Measurements from ENCODE around the gene MPLKIP. TPM values are rescaled to one million over a fixed set of nuclear protein-coding genes. Genes with fewer than 3 reads are reported as not detected.
"Not testable (repeated sequence)": the region's sequence is repeated elsewhere in the genome, so short reads cannot be mapped to it uniquely, and the experiment has no call there.

MPLKIP gene
- total RNA-seq, 2 experiments from 2014 or later: 34.2 to 35.1 TPM

DNA sequence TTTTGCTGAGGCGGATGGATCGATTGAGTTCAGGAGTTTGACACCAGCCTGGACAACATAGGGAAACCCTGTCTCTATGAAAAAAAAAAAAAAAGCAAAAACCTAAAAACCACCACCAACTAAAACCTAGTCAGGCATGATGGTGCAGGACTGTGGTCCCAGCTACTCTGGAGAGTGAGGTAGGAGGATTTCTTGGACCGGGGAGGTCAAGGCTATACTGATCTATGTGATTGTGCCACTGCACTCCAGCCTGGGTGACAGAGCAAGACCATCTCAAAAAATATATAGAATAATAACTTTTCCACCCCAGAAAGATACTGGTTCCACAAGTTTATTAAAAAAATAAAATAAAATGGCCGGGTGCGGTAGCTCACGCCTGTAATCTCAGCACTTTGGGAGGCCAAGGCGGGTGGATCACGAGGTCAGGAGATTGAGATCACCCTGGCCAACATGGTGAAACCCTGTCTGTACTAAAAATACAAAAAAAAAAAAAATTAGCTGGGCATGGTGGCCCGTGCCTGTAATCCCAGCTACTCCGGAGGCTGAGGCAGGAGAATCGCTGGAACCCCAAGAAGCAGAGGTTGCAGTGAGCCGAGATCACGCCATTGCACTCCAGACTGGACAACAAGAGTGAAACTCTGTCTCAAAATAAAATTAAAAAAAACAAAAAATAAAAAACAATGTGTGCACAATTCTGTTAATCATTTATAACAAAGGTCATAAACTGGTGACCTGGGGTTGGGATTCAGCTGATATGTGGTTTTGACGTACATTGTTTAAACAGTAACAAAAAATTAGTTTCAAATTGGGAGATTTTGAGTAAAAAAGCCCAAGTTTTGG is 12.1 kb downstream of the MPLKIP start:
- H3K27ac Mint-ChIP-seq; H3K4me3 Mint-ChIP-seq; POLR2A ChIA-PET; H3K27me3 Mint-ChIP-seq (ENCODE audit: low read depth); H3K4me1 Mint-ChIP-seq (ENCODE audit: low read depth); H3K9me3 Mint-ChIP-seq (ENCODE audit: insufficient read depth); ATAC-seq; H3K36me3 Mint-ChIP-seq (ENCODE audit: low read depth); DNase-seq: not testable (repeated sequence)
- CTCF ChIA-PET: interaction anchor here (2.8 kb wide), 1 partner anchor 11 kb away, joined by 7 read pairs; the partner anchor contains the start of genes MPLKIP and SUGCT

DNA sequence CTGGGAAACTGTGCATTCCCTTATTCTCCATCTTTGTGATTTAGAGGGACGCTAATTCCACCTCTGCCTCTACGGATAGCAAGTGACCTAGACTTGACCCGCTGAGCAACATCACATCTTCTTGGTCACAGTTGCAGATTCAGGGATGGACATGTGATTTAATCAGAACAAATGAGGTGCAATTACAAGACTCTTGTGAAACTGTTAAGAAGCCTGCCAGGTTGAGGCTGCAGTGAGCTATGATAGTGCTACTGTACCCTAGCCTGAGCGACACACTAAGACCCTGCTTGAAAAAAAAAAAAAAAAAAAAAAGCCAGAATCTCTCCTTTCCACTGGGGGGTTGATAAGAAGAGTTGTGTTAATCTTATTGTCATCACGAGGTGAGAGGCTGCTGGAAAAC is 14.4 kb downstream of the MPLKIP start:
- H3K27me3 Mint-ChIP-seq (ENCODE audit: low read depth): no peaks in the 10 kb centered on the region
- no peak for DNase-seq
- no peak for ATAC-seq
- H3K9me3 Mint-ChIP-seq (ENCODE audit: insufficient read depth): no peaks in the 10 kb centered on the region
- CTCF ChIA-PET: no interaction called here
- POLR2A ChIA-PET: no interaction called here
- no peak overlapping the region for H3K4me3 Mint-ChIP-seq
- H3K4me1 Mint-ChIP-seq (ENCODE audit: low read depth): no peaks in the 10 kb centered on the region
- H3K36me3 Mint-ChIP-seq (ENCODE audit: low read depth): peaks cover 2% of the 10 kb centered on the region
- H3K27ac Mint-ChIP-seq: no peak overlapping the region

DNA sequence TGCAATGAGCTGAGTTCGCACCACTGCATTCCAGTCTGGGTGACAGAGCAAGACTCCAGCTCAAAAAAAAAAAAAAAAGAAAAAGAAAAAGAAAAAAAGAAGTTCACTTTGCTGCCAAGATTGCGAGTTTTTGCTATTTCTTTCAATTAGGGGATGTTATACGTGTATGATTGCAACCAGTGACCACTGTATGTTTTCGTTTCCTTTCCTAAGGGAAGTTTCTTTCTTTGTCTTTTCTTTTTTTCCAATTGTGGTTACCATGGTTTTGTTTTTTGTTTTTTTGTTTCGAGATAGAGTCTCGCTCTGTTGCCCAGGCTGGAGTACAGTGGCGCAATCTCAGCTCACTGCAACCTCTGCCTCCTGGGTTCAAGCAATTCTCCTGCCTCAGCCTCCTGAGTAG is 16.2 kb downstream of the MPLKIP start:
- H3K27ac Mint-ChIP-seq; H3K4me1 Mint-ChIP-seq (ENCODE audit: low read depth); H3K27me3 Mint-ChIP-seq (ENCODE audit: low read depth); ATAC-seq; DNase-seq; H3K36me3 Mint-ChIP-seq (ENCODE audit: low read depth); H3K9me3 Mint-ChIP-seq (ENCODE audit: insufficient read depth); H3K4me3 Mint-ChIP-seq; POLR2A ChIA-PET: not testable (repeated sequence)
- CTCF ChIA-PET: interaction anchor here (1.1 to 1.4 kb wide), 2 partner anchors 17 to 66 kb away, joined by 3 to 5 read pairs; partner anchors contain the start of genes MPLKIP and SUGCT

DNA sequence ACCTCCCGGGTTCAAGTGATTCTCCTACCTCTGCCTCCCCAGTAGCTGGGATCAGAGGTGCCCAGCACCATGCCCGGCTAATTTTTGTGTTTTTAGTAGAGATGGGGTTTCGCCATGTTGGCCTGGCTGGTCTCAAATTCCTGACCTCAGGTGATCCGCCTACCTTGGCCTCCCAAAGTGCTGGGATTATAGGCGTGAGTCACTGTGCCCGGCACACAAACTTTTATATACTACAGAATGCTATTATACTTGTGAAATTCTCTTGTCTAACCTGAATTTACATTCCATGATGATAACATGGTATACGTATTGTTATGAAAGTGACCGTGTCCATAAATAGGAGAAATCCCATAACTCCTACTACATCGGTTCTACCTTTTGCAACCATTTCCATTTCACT is 17.2 kb downstream of the MPLKIP start:
- DNase-seq; H3K4me3 Mint-ChIP-seq; H3K27me3 Mint-ChIP-seq (ENCODE audit: low read depth); CTCF ChIA-PET; H3K9me3 Mint-ChIP-seq (ENCODE audit: insufficient read depth); H3K36me3 Mint-ChIP-seq (ENCODE audit: low read depth); ATAC-seq; H3K4me1 Mint-ChIP-seq (ENCODE audit: low read depth); POLR2A ChIA-PET; H3K27ac Mint-ChIP-seq: not testable (repeated sequence)

DNA sequence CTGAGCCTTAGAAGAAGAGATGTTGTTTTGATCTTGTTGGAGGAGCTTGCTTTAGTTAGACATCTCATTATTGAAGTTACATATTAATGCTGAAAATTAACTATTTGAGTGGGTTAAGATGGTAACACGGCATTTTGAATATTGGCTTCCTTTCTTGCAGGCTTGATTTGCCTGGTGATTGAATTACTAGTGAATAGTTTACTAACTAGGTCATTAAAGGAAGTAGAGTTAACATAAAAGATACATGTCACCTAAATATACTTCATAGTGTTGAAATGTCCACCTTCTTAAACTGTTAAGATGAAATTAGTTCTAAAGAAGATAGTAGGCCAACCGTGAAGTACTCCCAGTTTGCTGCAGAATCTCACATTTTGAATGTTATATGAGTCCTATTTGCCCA is 18.5 kb downstream of the MPLKIP start:
- Mint-ChIP-seq H3K27ac (no peak overlapping the region), H3K9me3 (ENCODE audit: insufficient read depth) (no peaks in the 10 kb centered on the region), H3K4me3 (no peak overlapping the region), H3K36me3 (ENCODE audit: low read depth) (no peaks in the 10 kb centered on the region), H3K27me3 (ENCODE audit: low read depth) (no peaks in the 10 kb centered on the region), H3K4me1 (ENCODE audit: low read depth) (no peaks in the 10 kb centered on the region)
- ChIA-PET CTCF (no interaction called here), POLR2A (no interaction called here)
- ATAC-seq (no peak), DNase-seq (no peak)

DNA sequence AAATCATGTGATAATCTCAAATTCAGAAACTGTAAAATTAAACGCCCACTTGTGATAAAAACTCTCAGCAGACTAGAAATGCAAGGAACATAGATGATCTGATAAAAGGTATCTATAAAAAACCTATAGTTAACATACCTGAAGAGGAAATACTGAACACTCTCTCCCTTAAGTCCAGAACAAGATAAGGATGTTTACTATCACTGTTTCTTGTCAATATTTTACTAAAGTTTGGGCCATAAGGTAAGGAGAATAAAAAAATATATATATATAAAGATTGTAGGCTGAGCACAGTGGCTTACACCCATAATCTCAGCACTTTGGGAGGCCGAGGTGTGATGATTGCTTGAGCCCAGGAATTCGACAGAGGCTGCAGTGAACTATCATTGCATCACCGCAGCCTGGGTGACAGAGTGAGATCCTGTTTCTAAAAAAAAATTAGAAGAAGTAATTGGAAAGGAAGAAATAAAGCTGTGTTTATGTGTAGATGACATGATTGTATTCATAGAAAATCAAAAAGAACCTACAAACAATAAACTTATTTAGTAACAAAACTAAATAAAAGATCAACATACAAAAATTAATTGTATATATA is 28.4 kb downstream of the MPLKIP start:
- Mint-ChIP-seq H3K4me1 (ENCODE audit: low read depth) (no peaks in the 10 kb centered on the region), H3K4me3 (no peak overlapping the region), H3K9me3 (ENCODE audit: insufficient read depth) (no peaks in the 10 kb centered on the region), H3K27me3 (ENCODE audit: low read depth) (no peaks in the 10 kb centered on the region), H3K27ac (no peak overlapping the region), H3K36me3 (ENCODE audit: low read depth) (peaks cover 3% of the 10 kb centered on the region)
- POLR2A ChIA-PET: no interaction called here
- CTCF ChIA-PET: no interaction called here
- no peak for ATAC-seq
- DNase-seq: no peak

DNA sequence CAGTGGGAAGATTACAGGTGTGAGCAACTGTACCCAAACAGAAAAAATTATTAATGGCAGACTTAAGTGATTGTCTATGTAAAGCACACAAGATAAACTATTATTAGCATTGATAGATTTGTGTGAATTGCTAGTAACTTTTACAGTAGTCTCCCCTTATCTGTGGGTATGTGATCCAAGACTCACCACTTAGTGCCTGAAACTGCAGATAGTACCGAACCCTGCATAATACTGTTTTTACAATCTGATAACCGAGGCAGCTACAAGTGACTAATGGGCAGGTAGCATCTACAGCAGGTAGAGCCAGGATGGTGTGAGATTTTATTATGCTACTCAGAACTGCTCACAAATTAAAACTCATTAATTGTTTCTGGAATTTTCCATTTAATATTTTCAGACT is 31.5 kb downstream of the MPLKIP start:
- H3K4me1 Mint-ChIP-seq (ENCODE audit: low read depth): no peaks in the 10 kb centered on the region
- ChIA-PET POLR2A (no interaction called here), CTCF (no interaction called here)
- no peaks in the 10 kb centered on the region for H3K9me3 Mint-ChIP-seq (ENCODE audit: insufficient read depth)
- DNase-seq (no peak), ATAC-seq (no peak)
- no peak overlapping the region for H3K27ac Mint-ChIP-seq
- H3K4me3 Mint-ChIP-seq: no peak overlapping the region
- no peaks in the 10 kb centered on the region for H3K27me3 Mint-ChIP-seq (ENCODE audit: low read depth)
- peaks cover 3% of the 10 kb centered on the region for H3K36me3 Mint-ChIP-seq (ENCODE audit: low read depth)

DNA sequence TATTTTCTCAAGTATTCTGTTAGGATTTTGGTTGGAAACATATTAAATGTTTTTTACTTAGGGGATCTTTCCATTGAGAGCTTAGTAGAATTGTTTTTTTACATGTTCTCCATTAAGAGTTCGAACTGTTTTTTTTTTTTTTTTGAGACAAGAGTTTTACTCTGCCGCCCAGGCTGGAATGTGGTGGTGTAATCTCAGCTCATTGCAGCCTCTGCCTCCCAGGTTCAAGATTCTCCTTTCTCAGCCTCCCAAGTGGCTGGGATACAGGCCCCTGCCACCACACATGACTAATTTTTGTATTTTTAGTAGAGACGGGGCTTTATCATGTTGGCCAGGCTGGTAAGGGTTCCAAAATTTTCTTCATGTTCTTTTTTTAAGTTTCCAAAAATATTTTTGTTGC is 33.2 kb downstream of the MPLKIP start:
- Mint-ChIP-seq H3K27ac (no peak overlapping the region), H3K36me3 (ENCODE audit: low read depth) (peaks cover 7% of the 10 kb centered on the region), H3K27me3 (ENCODE audit: low read depth) (no peaks in the 10 kb centered on the region), H3K9me3 (ENCODE audit: insufficient read depth) (no peaks in the 10 kb centered on the region), H3K4me3 (no peak overlapping the region), H3K4me1 (ENCODE audit: low read depth) (no peaks in the 10 kb centered on the region)
- no peak for DNase-seq
- ChIA-PET POLR2A (no interaction called here), CTCF (no interaction called here)
- ATAC-seq: no peak

DNA sequence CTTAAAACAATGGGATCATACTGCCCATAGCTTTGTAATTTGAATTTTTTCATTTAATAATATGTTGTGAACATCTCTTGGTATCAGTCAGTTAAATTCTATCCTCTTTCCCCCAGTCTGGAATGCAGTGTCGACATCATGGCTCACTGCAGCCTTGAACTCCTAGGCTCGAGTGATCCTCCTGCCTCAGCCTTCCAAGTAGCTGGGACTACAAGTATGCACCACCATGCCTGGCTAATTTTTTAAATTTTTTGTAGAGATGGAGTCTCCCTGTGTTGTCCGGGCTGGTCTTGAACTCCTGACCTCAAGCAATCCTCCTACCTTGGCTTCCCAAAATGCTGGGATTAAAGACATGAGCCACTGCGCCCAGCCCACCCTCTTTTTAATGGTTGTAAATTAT is 34.6 kb downstream of the MPLKIP start:
- H3K4me1 Mint-ChIP-seq (ENCODE audit: low read depth): no peaks in the 10 kb centered on the region
- no peaks in the 10 kb centered on the region for H3K27me3 Mint-ChIP-seq (ENCODE audit: low read depth)
- POLR2A ChIA-PET: no interaction called here
- no peak overlapping the region for H3K4me3 Mint-ChIP-seq
- ATAC-seq (no peak), DNase-seq (no peak)
- H3K36me3 Mint-ChIP-seq (ENCODE audit: low read depth): peaks cover 11% of the 10 kb centered on the region
- CTCF ChIA-PET: no interaction called here
- H3K9me3 Mint-ChIP-seq (ENCODE audit: insufficient read depth): no peaks in the 10 kb centered on the region
- no peak overlapping the region for H3K27ac Mint-ChIP-seq

DNA sequence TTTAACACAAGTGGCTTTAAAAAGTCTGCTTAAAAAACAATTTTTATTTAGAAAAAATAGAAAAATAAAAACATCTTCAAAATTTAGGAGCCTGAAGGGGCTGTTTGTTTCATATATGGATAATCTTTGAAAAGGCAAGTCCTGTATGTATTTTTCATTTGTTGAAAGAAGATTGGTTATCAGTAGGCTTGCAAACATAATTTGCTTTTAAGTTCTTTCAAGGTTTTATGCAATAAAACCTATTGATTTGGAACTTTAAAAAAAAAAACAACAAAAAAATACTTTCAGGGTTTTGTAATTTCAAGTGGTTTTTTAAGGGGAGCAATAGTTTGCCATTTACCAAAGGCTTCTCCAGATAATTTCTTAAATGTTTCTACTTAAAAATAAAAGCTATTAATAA is 35.6 kb downstream of the MPLKIP start:
- no peaks in the 10 kb centered on the region for H3K4me1 Mint-ChIP-seq (ENCODE audit: low read depth)
- peaks cover 20% of the 10 kb centered on the region for H3K36me3 Mint-ChIP-seq (ENCODE audit: low read depth)
- H3K4me3 Mint-ChIP-seq: no peak overlapping the region
- ATAC-seq (no peak), DNase-seq (no peak)
- no peaks in the 10 kb centered on the region for H3K27me3 Mint-ChIP-seq (ENCODE audit: low read depth)
- no peaks in the 10 kb centered on the region for H3K9me3 Mint-ChIP-seq (ENCODE audit: insufficient read depth)
- CTCF ChIA-PET: interaction anchor here (1.4 kb wide), 1 partner anchor 36 kb away, joined by 5 read pairs; the partner anchor contains the start of genes MPLKIP and SUGCT
- POLR2A ChIA-PET: no interaction called here
- no peak overlapping the region for H3K27ac Mint-ChIP-seq

DNA sequence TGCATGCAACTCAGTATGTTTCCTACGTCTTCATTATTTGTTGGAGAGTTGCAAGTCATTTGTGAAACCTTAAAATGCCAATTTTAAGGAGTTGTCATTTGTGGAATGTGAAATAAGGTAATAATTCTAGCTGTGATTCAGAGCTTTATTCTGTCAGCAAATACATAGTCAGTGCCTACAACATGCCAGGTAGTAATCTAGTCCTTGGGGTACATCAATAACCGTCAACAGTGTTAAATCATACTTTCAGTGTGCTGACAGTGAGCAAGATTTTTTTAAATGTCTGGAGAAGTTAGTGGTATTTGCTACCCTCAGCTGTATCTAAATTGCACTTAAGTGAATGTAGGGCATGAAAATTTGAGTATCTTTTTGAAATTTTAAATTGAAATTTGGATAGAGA is 36.7 kb downstream of the MPLKIP start:
- Mint-ChIP-seq H3K36me3 (ENCODE audit: low read depth) (peaks cover 23% of the 10 kb centered on the region), H3K27me3 (ENCODE audit: low read depth) (no peaks in the 10 kb centered on the region), H3K27ac (no peak overlapping the region), H3K4me1 (ENCODE audit: low read depth) (no peaks in the 10 kb centered on the region), H3K9me3 (ENCODE audit: insufficient read depth) (no peaks in the 10 kb centered on the region), H3K4me3 (no peak overlapping the region)
- ChIA-PET CTCF (interaction anchor here (1.4 kb wide), 1 partner anchor 37 kb away, joined by 5 read pairs; the partner anchor contains the start of genes MPLKIP and SUGCT), POLR2A (no interaction called here)
- no peak for DNase-seq
- ATAC-seq: no peak

DNA sequence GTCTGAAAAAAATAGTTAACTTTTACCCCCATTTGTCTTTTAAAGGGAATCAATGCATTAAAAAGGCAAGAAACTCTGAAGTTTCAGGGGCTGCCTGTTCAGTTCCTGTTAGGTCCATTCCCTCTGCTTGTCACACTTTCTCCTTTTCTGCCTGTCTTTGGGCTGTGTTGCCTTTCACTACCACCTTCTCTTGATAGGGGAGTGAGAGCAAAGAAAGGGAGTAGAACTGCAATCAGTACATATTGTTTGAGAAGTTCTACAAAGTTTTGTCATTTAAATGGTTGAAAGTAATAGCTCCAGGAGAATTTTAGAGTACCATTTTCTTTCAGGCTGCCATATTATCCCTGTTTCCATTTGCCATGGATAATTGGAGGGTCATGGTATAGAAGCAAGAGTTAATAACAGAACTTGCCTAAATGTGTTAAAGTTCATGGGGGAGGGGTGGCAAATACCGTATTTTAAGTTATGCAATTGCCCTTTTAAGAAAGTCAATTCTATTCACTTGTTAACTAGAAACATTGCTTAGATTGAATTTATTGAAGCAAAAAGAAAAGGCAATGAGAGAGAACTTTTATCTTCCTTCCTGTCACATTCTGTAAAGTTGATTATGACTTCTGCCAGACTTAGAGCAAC is 38.6 kb downstream of the MPLKIP start:
- Mint-ChIP-seq H3K9me3 (ENCODE audit: insufficient read depth) (no peaks in the 10 kb centered on the region), H3K36me3 (ENCODE audit: low read depth) (peaks cover 24% of the 10 kb centered on the region), H3K27me3 (ENCODE audit: low read depth) (no peaks in the 10 kb centered on the region), H3K27ac (no peak overlapping the region), H3K4me1 (ENCODE audit: low read depth) (no peaks in the 10 kb centered on the region), H3K4me3 (no peak overlapping the region)
- POLR2A ChIA-PET: no interaction called here
- ATAC-seq (no peak), DNase-seq (no peak)
- CTCF ChIA-PET: interaction anchor here (0.7 kb wide), 1 partner anchor 13 kb away, joined by 4 read pairs; no protein-coding TSS in a partner anchor

Measured in activated CD8-positive, alpha-beta T cell treated with anti-CD3 and anti-CD28 coated beads, Interleukin-2, amount 10 ng/mL, durations not matched to agents 7 days and 5 days (primary cell).